Stimulated activated naive CD8-positive, alpha-beta T cell treated with anti-CD3 and anti-CD28 coated beads, Interleukin-15, amount 100 ng/mL, for 72 hours (primary cell): ENCODE measurements around the gene PAPOLA.
"Not testable (repeated sequence)": the region's sequence is repeated elsewhere in the genome, so short reads cannot be mapped to it uniquely, and the experiment has no call there.

Source experiments
- ATAC-seq: fragments of 150-1000 bp; cut with Tn5 transposase; 2 replicates; pipeline ENCODE4 v1.10.0; 2021; ENCODE audit warnings: mild to moderate bottlenecking, moderate library complexity
- DNase-seq, 2 donors: peaks; one replicate each; pipeline ENCODE4 v3.0.0; 2021 to 2022
- H3K27ac Mint-ChIP-seq, 2 donors: one replicate each; pipeline ENCODE4 v1.8.0; 2022; ENCODE audit warnings: mild to moderate bottlenecking in 2 of 2, mixed read lengths in 2 of 2, moderate library complexity in 2 of 2
- H3K27me3 Mint-ChIP-seq: one replicate; pipeline ENCODE4 v1.8.0; 2022; ENCODE audit warnings: mixed read lengths
- H3K4me1 Mint-ChIP-seq: one replicate; pipeline ENCODE4 v1.8.0; 2022; ENCODE audit warnings: mild to moderate bottlenecking, mixed read lengths
- H3K4me3 Mint-ChIP-seq, 2 donors: one replicate each; pipeline ENCODE4 v1.8.0; 2022; ENCODE audit warnings: mild to moderate bottlenecking in 2 of 2, mixed read lengths in 2 of 2, moderate library complexity in 1 of 2
- H3K9me3 Mint-ChIP-seq, 2 donors: one replicate each; pipeline ENCODE4 v1.8.0; 2022; ENCODE audit warnings: mixed read lengths in 2 of 2

The PAPOLA gene

DNA sequence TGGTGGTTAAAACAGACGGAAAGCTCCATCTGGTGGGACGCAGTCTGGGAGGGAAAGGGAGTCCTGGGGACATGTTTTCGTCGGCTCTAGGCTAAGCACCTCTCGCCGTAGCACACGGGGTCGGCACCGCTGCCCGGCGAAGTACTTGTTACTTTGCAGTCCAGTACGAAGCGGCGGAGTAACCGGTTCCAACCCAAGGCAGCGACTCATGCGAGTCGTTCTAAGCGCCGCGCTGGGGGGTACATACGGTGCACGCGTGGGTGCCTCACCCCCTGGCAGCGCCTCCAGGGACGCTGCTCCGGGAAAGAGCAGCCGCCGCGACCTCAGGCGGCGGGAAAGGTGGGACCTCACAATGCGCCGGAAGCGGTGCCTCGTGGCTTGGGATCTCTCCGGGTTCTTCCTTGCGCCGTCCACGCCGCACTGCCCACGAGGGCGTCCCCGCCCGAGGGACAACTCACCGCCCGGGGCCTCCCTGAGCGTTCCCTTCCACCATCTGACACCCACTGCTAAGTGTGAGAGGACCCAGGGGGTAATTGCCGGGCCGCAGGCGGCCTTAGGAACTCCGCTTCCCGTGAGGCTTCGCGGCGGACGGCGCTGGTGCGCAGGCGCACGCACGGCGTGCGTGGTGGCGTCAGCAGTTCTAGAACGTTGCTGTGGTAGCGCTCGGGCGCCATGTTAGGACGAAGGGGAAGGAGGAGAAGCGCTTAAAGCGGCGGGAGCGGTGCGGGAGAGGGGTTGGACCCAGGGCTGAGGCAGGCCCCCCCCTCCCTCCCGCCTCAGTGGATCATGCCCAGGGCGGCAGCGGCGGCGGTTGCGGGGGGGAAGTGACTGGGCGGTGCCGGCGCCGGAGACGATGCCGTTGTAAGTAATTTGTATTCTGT is at the start of gene PAPOLA:
PAPOLA (plus strand) TSS at position 643 of the 881 bp plus-strand sequence; CDS start at position 854, 211 bp downstream.
- H3K4me1 Mint-ChIP-seq, result peaks cover 32% of the 10 kb centered on the region
- H3K9me3 Mint-ChIP-seq, result no peaks in the 10 kb centered on the region
- H3K27ac Mint-ChIP-seq, result peak within 1 kb of the TSS; percentile 97 to 99
- DNase-seq (peak; percentile 96), ATAC-seq (peak; percentile 93)
- peak within 1 kb of the TSS; percentile 91 to 94 for H3K4me3 Mint-ChIP-seq
- H3K27me3 Mint-ChIP-seq, result no peaks in the 10 kb centered on the region

GRCh38 chr14:96452684-96453083 is 49.5 kb upstream of the PAPOLA start:
- no peak overlapping the region for H3K4me3 Mint-ChIP-seq
- DNase-seq, result no peak
- no peaks in the 10 kb centered on the region for H3K9me3 Mint-ChIP-seq
- ATAC-seq, result no peak
- H3K27ac Mint-ChIP-seq, result no peak overlapping the region
- H3K4me1 Mint-ChIP-seq, result no peaks in the 10 kb centered on the region
- no peaks in the 10 kb centered on the region for H3K27me3 Mint-ChIP-seq

- no peaks in the 10 kb centered on the region for H3K27me3 Mint-ChIP-seq
- no peak for ATAC-seq
These were observed 46.6 kb upstream of the PAPOLA start for GRCh38 chr14:96455588-96455987.

GRCh38 chr14:96459851-96460250 is 42.3 kb upstream of the PAPOLA start:
- Mint-ChIP-seq H3K27me3 (no peaks in the 10 kb centered on the region), H3K4me3 (no peak overlapping the region), H3K27ac (no peak overlapping the region), H3K4me1 (peaks cover 10% of the 10 kb centered on the region), H3K9me3 (no peaks in the 10 kb centered on the region)
- DNase-seq, result no peak
- no peak for ATAC-seq

More at GRCh38 chr14:96455588-96455987, 46.6 kb upstream of the PAPOLA start:
- DNase-seq, result no peak
- H3K4me1 Mint-ChIP-seq, result no peaks in the 10 kb centered on the region
- H3K4me3 Mint-ChIP-seq, result no peak overlapping the region
- no peaks in the 10 kb centered on the region for H3K9me3 Mint-ChIP-seq
- no peak overlapping the region for H3K27ac Mint-ChIP-seq

DNA sequence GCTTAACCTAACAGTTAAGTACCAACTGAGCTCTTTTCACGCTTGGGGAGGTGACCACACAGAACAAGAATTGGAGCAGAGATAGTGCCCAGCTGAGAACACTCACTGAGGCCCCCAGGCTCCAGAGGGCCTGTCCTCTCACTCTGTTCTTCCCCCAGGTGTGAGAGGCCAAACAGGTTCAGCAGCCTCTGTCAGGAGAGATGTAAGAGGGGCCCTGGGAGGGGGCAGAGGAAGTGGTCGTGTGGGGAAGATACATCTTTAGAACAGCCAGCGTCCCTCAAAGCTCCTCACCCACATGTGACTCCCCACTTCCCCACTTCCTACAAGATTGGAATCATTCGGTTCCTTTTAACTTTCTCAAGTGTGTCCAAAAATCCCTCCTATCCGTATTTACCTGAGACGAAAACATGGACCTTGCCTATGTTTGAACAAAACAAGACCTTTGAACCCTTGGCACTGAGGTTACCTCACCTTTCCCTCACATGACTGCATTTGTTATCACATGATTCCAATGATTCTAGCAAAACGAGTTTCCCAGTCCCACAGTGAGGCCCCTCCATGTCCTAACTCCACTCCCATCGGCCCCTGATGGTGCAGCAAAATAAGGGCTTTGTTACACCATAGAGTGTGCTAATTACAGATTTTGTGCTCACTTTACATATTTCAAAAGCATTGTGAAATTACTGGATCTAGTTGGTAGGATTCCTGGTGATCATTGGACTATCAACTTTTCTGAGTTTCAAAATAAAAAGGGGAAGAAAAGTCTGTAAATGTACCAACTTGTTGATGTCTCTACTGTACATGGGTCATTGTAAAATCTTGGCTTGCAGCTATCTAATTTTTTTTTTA is 40.0 kb upstream of the PAPOLA start:
- Mint-ChIP-seq H3K4me3 (no peak overlapping the region), H3K4me1 (peaks cover 10% of the 10 kb centered on the region), H3K27me3 (no peaks in the 10 kb centered on the region), H3K27ac (peak overlapping the region; percentile 77 to 90), H3K9me3 (no peaks in the 10 kb centered on the region)
- DNase-seq (no peak), ATAC-seq (peak; percentile 43)

DNA sequence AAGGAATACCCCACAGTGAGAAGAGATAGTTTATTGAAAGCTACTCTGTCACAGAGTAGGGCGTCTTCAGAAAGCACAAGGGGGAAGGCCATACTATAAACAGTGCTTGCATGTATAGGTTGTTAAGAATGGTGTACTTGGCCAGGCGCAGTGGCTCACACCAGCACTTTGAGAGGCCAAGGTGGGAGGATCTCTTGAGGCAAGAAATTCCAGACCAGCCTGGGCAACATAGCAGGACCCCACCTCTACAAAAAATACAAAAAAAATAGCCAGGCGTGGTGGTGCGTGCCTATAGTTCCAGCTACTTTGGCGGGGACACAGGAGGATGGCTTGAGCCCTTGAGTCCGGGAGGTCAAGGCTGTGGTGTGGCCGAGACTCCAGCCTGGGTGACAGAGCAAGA is 38.0 kb upstream of the PAPOLA start:
- Mint-ChIP-seq H3K9me3 (no peaks in the 10 kb centered on the region), H3K4me1 (peaks cover 10% of the 10 kb centered on the region), H3K4me3 (no peak overlapping the region), H3K27me3 (no peaks in the 10 kb centered on the region), H3K27ac (no peak overlapping the region)
- no peak for DNase-seq
- ATAC-seq, result no peak

DNA sequence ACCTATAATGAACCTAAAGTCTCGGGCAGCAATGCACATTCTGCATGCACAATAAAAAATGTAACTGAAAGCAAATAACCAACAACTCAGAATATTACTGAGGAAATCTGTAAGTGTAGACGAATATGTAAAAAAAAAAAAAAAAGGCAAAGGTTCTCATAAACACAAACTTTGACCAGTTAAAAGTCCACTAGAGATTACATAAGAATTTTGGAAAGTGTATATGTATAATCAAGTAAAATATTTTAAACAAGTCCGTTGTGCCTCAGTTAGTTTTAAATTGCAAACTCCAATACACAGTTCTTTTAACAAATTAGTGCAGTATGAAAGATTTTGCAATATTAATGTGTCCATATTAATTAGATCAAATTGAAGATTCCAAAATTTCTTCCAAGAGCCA is 35.3 kb upstream of the PAPOLA start:
- no peaks in the 10 kb centered on the region for H3K9me3 Mint-ChIP-seq
- H3K27ac Mint-ChIP-seq, result no peak overlapping the region
- no peaks in the 10 kb centered on the region for H3K27me3 Mint-ChIP-seq
- H3K4me1 Mint-ChIP-seq, result peaks cover 6% of the 10 kb centered on the region
- no peak for DNase-seq
- no peak for ATAC-seq
- H3K4me3 Mint-ChIP-seq, result no peak overlapping the region

GRCh38 chr14:96470331-96470730 is 31.9 kb upstream of the PAPOLA start:
- Mint-ChIP-seq H3K27me3 (no peaks in the 10 kb centered on the region), H3K9me3 (no peaks in the 10 kb centered on the region), H3K27ac (peak overlapping the region in 1 of 2 donors; percentile 20), H3K4me1 (no peaks in the 10 kb centered on the region), H3K4me3 (no peak overlapping the region)
- no peak for DNase-seq
- no peak for ATAC-seq

GRCh38 chr14:96470967-96471366 is 31.2 kb upstream of the PAPOLA start:
- not testable (repeated sequence) for H3K9me3 Mint-ChIP-seq, ATAC-seq, H3K4me3 Mint-ChIP-seq, H3K27ac Mint-ChIP-seq, H3K4me1 Mint-ChIP-seq, H3K27me3 Mint-ChIP-seq, DNase-seq

DNA sequence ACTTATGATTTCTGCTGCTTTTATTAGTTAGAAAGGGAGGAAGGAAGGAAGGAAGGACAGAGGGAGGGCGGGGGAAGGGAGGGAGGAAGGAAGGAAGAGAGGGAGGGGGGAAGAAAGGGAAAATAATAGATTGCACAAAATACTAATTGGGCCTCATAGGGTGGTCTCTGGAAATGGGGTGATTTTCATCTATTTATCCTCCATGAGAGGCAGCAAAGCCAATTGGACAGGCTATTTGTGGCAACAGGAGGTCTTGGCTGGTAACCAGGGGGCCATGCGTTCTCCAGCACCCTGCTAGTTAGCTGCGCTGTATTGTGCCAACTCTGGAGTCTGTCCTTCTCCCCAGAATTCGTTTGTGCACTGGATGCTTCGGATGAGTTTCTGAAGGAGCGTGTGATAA is 24.1 kb upstream of the PAPOLA start:
- Mint-ChIP-seq H3K9me3 (no peaks in the 10 kb centered on the region), H3K4me1 (no peaks in the 10 kb centered on the region), H3K27ac (no peak overlapping the region), H3K27me3 (no peaks in the 10 kb centered on the region), H3K4me3 (no peak overlapping the region)
- ATAC-seq, result no peak
- DNase-seq, result no peak

DNA sequence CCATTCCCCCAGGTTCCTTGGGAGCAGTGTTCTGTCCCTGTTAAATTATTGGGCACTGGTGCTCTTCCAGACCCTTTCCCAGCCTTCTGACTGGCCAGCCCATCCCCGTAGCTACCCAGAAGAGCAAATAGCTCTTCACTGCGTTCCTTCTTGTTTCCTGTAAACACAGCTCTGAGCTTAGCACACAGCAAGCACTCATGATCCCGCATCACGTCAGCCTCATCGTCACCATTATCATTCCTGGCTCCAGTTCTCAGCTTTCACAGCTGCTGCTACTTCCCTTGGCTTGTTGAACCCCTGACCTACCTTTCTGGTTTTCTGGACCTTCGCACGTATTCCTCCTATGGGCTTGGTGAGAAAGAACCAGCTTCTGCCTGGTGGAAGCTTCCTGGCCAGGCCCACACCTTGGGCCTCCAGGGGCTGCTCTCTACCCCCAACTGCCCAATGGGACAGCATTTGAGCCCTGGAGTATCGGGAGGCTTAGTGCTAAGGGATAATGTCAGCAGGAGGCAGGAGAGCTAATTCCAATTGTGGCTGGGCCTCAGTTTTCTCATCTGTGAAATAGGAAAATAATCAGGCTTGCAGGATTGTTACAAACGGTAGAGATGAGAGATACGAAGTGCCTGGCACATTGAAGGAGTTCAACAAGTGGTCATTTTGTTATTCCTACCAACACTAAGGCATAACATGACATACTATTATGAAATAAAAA is 22.6 kb upstream of the PAPOLA start:
- ATAC-seq (no peak), DNase-seq (no peak)
- Mint-ChIP-seq H3K27ac (no peak overlapping the region), H3K9me3 (no peaks in the 10 kb centered on the region), H3K4me3 (no peak overlapping the region), H3K27me3 (peaks cover 8% of the 10 kb centered on the region), H3K4me1 (no peaks in the 10 kb centered on the region)

DNA sequence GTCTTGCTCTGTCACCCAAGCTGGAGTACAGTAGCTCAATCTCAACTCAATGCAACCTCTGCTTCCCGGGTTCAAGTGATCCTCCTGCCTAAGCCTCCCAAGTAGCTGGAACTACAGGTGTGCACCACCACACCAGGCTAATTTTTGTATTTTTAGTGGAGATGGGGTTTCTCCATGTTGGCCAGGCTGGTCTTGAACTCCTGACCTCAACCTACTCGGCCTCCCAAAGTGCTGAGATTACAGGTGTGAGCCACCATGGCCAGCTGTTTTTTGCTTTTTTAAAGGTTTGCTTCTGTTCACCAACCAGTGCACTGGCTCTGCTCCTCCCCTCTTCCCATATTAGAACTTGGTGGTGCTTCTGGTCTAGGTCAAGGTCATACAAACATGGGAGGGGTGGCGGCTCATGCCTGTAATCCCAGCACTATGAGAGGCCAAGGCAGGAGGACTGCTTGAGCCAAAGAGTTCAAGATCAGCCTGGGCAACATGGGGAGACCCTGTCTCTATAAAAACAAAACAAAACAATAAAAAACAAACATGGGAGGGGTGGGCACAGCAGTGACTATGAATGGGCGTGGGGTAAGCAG is 20.4 kb upstream of the PAPOLA start:
- Mint-ChIP-seq H3K27me3 (peaks cover 8% of the 10 kb centered on the region), H3K9me3 (no peaks in the 10 kb centered on the region), H3K4me1 (no peaks in the 10 kb centered on the region), H3K27ac (no peak overlapping the region), H3K4me3 (no peak overlapping the region)
- DNase-seq, result no peak
- ATAC-seq, result no peak

GRCh38 chr14:96482986-96483385 is 19.2 kb upstream of the PAPOLA start:
- peaks cover 8% of the 10 kb centered on the region for H3K27me3 Mint-ChIP-seq
- no peaks in the 10 kb centered on the region for H3K9me3 Mint-ChIP-seq
- no peaks in the 10 kb centered on the region for H3K4me1 Mint-ChIP-seq
- DNase-seq (no peak), ATAC-seq (no peak)
- H3K27ac Mint-ChIP-seq, result no peak overlapping the region
- H3K4me3 Mint-ChIP-seq, result no peak overlapping the region

GRCh38 chr14:96484399-96484798 is 17.8 kb upstream of the PAPOLA start:
- Mint-ChIP-seq H3K27me3 (peaks cover 8% of the 10 kb centered on the region), H3K27ac (no peak overlapping the region), H3K4me3 (no peak overlapping the region), H3K4me1 (no peaks in the 10 kb centered on the region), H3K9me3 (no peaks in the 10 kb centered on the region)
- ATAC-seq, result no peak
- no peak for DNase-seq

DNA sequence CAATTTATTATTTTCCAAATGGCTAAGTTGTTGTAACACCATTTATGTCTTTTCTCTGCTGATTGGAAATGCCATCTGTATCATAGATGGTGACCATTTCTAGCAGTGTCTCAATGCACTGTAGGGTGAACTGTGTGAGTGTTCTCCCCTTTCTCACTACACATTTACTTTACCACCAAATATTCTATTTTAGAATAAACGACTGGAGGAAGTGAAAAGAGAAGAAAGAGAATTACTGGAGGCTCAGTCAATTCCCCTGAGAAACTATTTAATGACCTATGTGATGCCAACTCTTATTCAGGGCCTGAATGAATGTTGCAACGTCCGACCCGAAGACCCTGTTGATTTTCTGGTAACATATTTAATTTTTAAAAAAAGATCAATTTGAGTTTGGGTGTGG is 15.5 kb upstream of the PAPOLA start:
- Mint-ChIP-seq H3K9me3 (no peaks in the 10 kb centered on the region), H3K27ac (no peak overlapping the region), H3K4me3 (no peak overlapping the region), H3K4me1 (no peaks in the 10 kb centered on the region), H3K27me3 (peaks cover 15% of the 10 kb centered on the region)
- no peak for DNase-seq
- no peak for ATAC-seq
